ENCODE data around the gene RHOU. TPM values are rescaled to one million over a fixed set of nuclear protein-coding genes. Genes with fewer than 3 reads are reported as not detected.
"Not testable (repeated sequence)": the region's sequence is repeated elsewhere in the genome, so short reads cannot be mapped to it uniquely, and the experiment has no call there.

The RHOU gene
- total and polyA plus RNA-seq, 2 donors (not counting 1 experiment from before 2014, with no cell fraction given): 0.23 to 11.4 TPM

- Histone ChIP-seq H3K9me3 (ENCODE audit: control insufficient read depth, insufficient read depth, low read depth, low read length) (no peaks in the 10 kb centered on the region), H3K79me2 (ENCODE audit: control insufficient read depth, insufficient read depth, low read length) (no peaks in the 10 kb centered on the region), H3K4me3 (replicated peaks in 1 of 4; ENCODE audit: control extremely low read depth in 1 of 4, insufficient read depth in 1 of 4, low read depth in 3 of 4, low read length in 4 of 4) (no peak overlapping the region), H4K20me1 (ENCODE audit: control insufficient read depth, extremely low read depth, insufficient read depth, low read length) (no peaks in the 10 kb centered on the region), H3K4me2 (ENCODE audit: extremely low read depth, insufficient read depth, low read length) (no peak overlapping the region), H3K9ac (ENCODE audit: insufficient read depth, low read length) (no peak overlapping the region), H3K4me1 (ENCODE audit: control insufficient read depth, extremely low read depth, insufficient read depth, low read length) (no peaks in the 10 kb centered on the region), H3K36me3 (ENCODE audit: control insufficient read depth, insufficient read depth, low read length) (no peaks in the 10 kb centered on the region), H2AFZ (ENCODE audit: low read length) (no peak overlapping the region), H3K27ac (ENCODE audit: insufficient read depth, low read length) (no peak overlapping the region), H3K27me3 (ENCODE audit: control insufficient read depth, insufficient read depth, low read length) (no peaks in the 10 kb centered on the region)
- DNase-seq (ENCODE audit: low read depth in 2 of 2): no peak
- TF ChIP-seq CTCF (conservative IDR thresholded peaks at IDR 0.05 in 1 of 2, IDR thresholded peaks at IDR 0.05 in 1 of 2; ENCODE audit: low read depth in 1 of 2, low read length in 2 of 2) (no peak), EZH2 (IDR thresholded peaks at IDR 0.05; ENCODE audit: low read length, missing control alignments) (no peak)
These were observed 33.2 kb downstream of the RHOU start for GRCh38 chr1:228768355-228769000.

DNA sequence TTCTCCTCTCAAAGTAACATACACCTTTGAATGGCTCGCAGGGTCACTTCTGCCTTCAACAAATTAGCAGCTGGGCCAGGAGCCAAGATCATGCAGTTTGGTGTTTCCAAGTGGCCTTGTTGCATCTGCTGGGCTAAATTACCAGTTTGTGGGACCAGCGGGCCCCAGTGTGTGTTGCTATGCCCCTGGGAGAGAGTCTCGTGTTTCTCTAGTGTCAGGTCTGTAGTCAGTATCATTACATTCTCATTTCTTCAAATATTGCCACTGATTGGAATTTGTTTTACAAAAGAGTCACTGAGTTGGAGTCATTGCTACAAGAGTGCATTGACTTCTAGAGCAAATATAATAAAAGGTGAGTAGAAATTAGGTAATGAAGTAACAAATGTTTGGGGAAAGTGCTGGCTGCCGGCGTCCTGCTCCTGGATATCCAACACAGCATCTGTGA, 35.5 kb downstream of the RHOU start:
- no peak overlapping the region for H2AFZ ChIP-seq (ENCODE audit: low read length)
- H3K36me3 ChIP-seq (ENCODE audit: control insufficient read depth, insufficient read depth, low read length): no peaks in the 10 kb centered on the region
- no peaks in the 10 kb centered on the region for H4K20me1 ChIP-seq (ENCODE audit: control insufficient read depth, extremely low read depth, insufficient read depth, low read length)
- no peaks in the 10 kb centered on the region for H3K9me3 ChIP-seq (ENCODE audit: control insufficient read depth, insufficient read depth, low read depth, low read length)
- no peak overlapping the region for H3K9ac ChIP-seq (ENCODE audit: insufficient read depth, low read length)
- no peaks in the 10 kb centered on the region for H3K27me3 ChIP-seq (ENCODE audit: control insufficient read depth, insufficient read depth, low read length)
- no peak overlapping the region for H3K4me2 ChIP-seq (ENCODE audit: extremely low read depth, insufficient read depth, low read length)
- no peaks in the 10 kb centered on the region for H3K4me1 ChIP-seq (ENCODE audit: control insufficient read depth, extremely low read depth, insufficient read depth, low read length)
- DNase-seq (ENCODE audit: low read depth in 2 of 2): no peak
- H3K79me2 ChIP-seq (ENCODE audit: control insufficient read depth, insufficient read depth, low read length): no peaks in the 10 kb centered on the region
- no peak for TF ChIP-seq EZH2 (IDR thresholded peaks at IDR 0.05; ENCODE audit: low read length, missing control alignments)
- TF ChIP-seq CTCF (conservative IDR thresholded peaks at IDR 0.05 in 1 of 2, IDR thresholded peaks at IDR 0.05 in 1 of 2; ENCODE audit: low read depth in 1 of 2, low read length in 2 of 2): no peak
- no peak overlapping the region for H3K27ac ChIP-seq (ENCODE audit: insufficient read depth, low read length)
- H3K4me3 ChIP-seq (replicated peaks in 1 of 4; ENCODE audit: control extremely low read depth in 1 of 4, insufficient read depth in 1 of 4, low read depth in 3 of 4, low read length in 4 of 4): no peak overlapping the region

- Histone ChIP-seq H3K79me2 (ENCODE audit: control insufficient read depth, insufficient read depth, low read length) (no peaks in the 10 kb centered on the region), H3K9ac (ENCODE audit: insufficient read depth, low read length) (no peak overlapping the region), H3K36me3 (ENCODE audit: control insufficient read depth, insufficient read depth, low read length) (no peaks in the 10 kb centered on the region), H3K9me3 (ENCODE audit: control insufficient read depth, insufficient read depth, low read depth, low read length) (no peaks in the 10 kb centered on the region), H3K27ac (ENCODE audit: insufficient read depth, low read length) (no peak overlapping the region), H3K4me2 (ENCODE audit: extremely low read depth, insufficient read depth, low read length) (no peak overlapping the region), H4K20me1 (ENCODE audit: control insufficient read depth, extremely low read depth, insufficient read depth, low read length) (no peaks in the 10 kb centered on the region), H3K27me3 (ENCODE audit: control insufficient read depth, insufficient read depth, low read length) (no peaks in the 10 kb centered on the region), H3K4me1 (ENCODE audit: control insufficient read depth, extremely low read depth, insufficient read depth, low read length) (no peaks in the 10 kb centered on the region), H3K4me3 (replicated peaks in 1 of 4; ENCODE audit: control extremely low read depth in 1 of 4, insufficient read depth in 1 of 4, low read depth in 3 of 4, low read length in 4 of 4) (no peak overlapping the region), H2AFZ (ENCODE audit: low read length) (no peak overlapping the region)
- no peak for DNase-seq (ENCODE audit: low read depth in 2 of 2)
- TF ChIP-seq EZH2 (IDR thresholded peaks at IDR 0.05; ENCODE audit: low read length, missing control alignments) (no peak), CTCF (conservative IDR thresholded peaks at IDR 0.05 in 1 of 2, IDR thresholded peaks at IDR 0.05 in 1 of 2; ENCODE audit: low read depth in 1 of 2, low read length in 2 of 2) (no peak)
These were observed 37.4 kb downstream of the RHOU start for GRCh38 chr1:228772516-228773212.

- H2AFZ ChIP-seq (ENCODE audit: low read length); H3K4me3 ChIP-seq (replicated peaks in 1 of 4; ENCODE audit: control extremely low read depth in 1 of 4, insufficient read depth in 1 of 4, low read depth in 3 of 4, low read length in 4 of 4); H3K36me3 ChIP-seq (ENCODE audit: control insufficient read depth, insufficient read depth, low read length); DNase-seq (ENCODE audit: low read depth in 2 of 2); H3K9ac ChIP-seq (ENCODE audit: insufficient read depth, low read length); H3K79me2 ChIP-seq (ENCODE audit: control insufficient read depth, insufficient read depth, low read length); H3K27me3 ChIP-seq (ENCODE audit: control insufficient read depth, insufficient read depth, low read length); H3K9me3 ChIP-seq (ENCODE audit: control insufficient read depth, insufficient read depth, low read depth, low read length); H3K27ac ChIP-seq (ENCODE audit: insufficient read depth, low read length); H3K4me1 ChIP-seq (ENCODE audit: control insufficient read depth, extremely low read depth, insufficient read depth, low read length); H4K20me1 ChIP-seq (ENCODE audit: control insufficient read depth, extremely low read depth, insufficient read depth, low read length); H3K4me2 ChIP-seq (ENCODE audit: extremely low read depth, insufficient read depth, low read length): not testable (repeated sequence)
These were observed 40.7 kb downstream of the RHOU start for GRCh38 chr1:228775946-228776345.
